Activated CD4-positive, alpha-beta T cell treated with anti-CD3 and anti-CD28 coated beads for 36 hours (primary cell): ENCODE results near the gene CPLANE2. TPM values are rescaled to one million over a fixed set of nuclear protein-coding genes. Genes with fewer than 3 reads are reported as not detected.
"Not testable (repeated sequence)": the region's sequence is repeated elsewhere in the genome, so short reads cannot be mapped to it uniquely, and the experiment has no call there.

Experiments used
- ATAC-seq: fragments of 200-7000 bp; cut with Tn5 transposase; one replicate; pipeline ENCODE4 v1.10.0; 2021; ENCODE audit warnings: mild to moderate bottlenecking, moderate library complexity
- CTCF ChIA-PET: fragments of 350-600 bp; sonication (Branson Sonifier 250); formaldehyde crosslinking; loops from one replicate; lab custom pipeline; 2021; ENCODE audit warnings: antibody characterized with exemption; lab: Charles Lee
- POLR2A ChIA-PET: fragments of 350-600 bp; sonication (Branson Sonifier 250); formaldehyde crosslinking; loops from one replicate; lab custom pipeline; 2021; ENCODE audit warnings: antibody characterized with exemption, inconsistent platforms; lab: Charles Lee
- DNase-seq: peaks from one replicate; pipeline ENCODE4 v3.0.0-alpha.2; 2020
- H3K27ac Mint-ChIP-seq: one replicate; pipeline ENCODE4 v1.8.0; 2021; ENCODE audit warnings: mixed read lengths
- H3K27me3 Mint-ChIP-seq: one replicate; pipeline ENCODE4 v1.8.0; 2021; ENCODE audit warnings: mixed read lengths
- H3K36me3 Mint-ChIP-seq: one replicate; pipeline ENCODE4 v1.8.0; 2021; ENCODE audit warnings: low read depth, mixed read lengths
- H3K4me1 Mint-ChIP-seq: one replicate; pipeline ENCODE4 v1.8.0; 2021; ENCODE audit warnings: mixed read lengths
- H3K4me3 Mint-ChIP-seq: one replicate; pipeline ENCODE4 v1.8.0; 2021; ENCODE audit warnings: mild to moderate bottlenecking, moderate library complexity, mixed read lengths
- H3K9me3 Mint-ChIP-seq: one replicate; pipeline ENCODE4 v1.8.0; 2021; ENCODE audit warnings: low read depth, mixed read lengths
- intact Hi-C, 2 experiments: fragments of 100-400 bp; cut with DNase I in 1 of 2; cut with micrococcal nuclease in 1 of 2; formaldehyde crosslinking; loops; one replicate each; pipeline versions ENCODE4 v1.14.2 to v1.15.1; 2022 to 2024; cut with DNase I, micrococcal nuclease
- total RNA-seq, 2 experiments: library from RNA; stranded (reverse); gene quantifications; one replicate each; pipeline ENCODE4 v1.2.3, GENCODE V29; 2021

Gene CPLANE2
- total RNA-seq, 2 experiments from 2014 or later, result 2.4 to 3.7 TPM

DNA sequence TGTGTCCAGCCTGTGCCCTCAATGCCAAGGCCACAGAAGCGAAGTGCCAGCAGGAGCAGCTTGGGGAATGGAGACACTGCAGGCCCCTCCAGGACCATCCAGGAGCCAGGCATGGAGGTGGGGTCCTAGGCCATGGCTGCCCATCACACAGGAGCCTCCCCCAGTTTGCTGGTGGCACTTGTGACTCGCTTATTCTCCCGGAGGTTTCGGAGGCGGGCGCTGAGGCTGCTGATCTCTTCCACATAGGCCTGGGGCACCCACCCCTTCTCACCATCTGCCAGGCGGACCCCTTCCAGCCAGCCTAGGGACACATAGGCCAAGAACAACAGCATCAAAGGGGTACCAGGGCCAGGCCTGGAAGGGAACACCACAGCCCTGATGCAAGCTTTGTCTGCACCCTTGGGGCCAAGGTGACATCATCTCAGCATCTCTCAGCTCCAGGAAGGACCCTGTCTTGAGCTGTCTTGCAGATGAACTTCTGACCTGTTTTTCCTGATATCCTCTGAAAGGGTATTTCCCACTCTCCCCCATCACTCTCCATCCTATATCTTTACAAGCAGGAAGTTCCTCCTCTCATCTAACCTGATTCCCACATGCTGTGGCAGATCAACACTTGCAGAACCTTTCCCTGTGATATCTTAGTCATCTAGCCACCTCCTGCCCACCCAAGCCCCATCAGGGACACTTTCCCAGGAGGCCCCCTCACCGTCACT is 38.4 kb downstream of the CPLANE2 start:
- Mint-ChIP-seq H3K4me1 (peaks cover 6% of the 10 kb centered on the region), H3K27me3 (no peaks in the 10 kb centered on the region), H3K9me3 (no peaks in the 10 kb centered on the region), H3K27ac (peak overlapping the region; percentile 22), H3K4me3 (no peak overlapping the region), H3K36me3 (peaks cover 2% of the 10 kb centered on the region)
- ATAC-seq (no peak), DNase-seq (no peak)
- CTCF ChIA-PET, result interaction anchor here (0.6 kb wide), 1 partner anchor 23 kb away, joined by 4 read pairs; no protein-coding TSS in a partner anchor
- intact Hi-C loops, result no loop called here
- POLR2A ChIA-PET, result no interaction called here

DNA sequence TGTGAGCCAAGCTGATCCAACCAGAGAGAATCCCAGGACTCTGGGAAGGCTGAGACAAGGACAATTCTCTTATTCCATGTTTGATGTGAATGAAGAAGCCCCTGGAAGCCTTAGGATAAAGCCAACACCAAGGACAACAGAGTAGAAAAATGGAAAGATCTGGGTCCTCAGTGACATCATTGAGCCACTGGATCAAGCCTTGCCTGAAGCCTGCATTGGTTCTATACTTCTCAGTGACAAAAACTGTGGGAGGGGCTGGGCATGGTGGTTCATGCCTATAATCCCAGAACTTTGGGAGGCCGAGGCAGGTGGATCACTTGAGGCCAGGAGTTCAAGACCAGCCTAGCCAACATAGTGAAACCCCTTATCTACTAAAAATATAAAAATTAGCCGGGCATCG is 40.1 kb downstream of the CPLANE2 start:
- intact Hi-C loops, result no loop called here

GRCh38 chr1:16196139-16196538 is 40.8 kb downstream of the CPLANE2 start:
- H3K27me3 Mint-ChIP-seq, H3K36me3 Mint-ChIP-seq, H3K4me3 Mint-ChIP-seq, H3K27ac Mint-ChIP-seq, H3K4me1 Mint-ChIP-seq, ATAC-seq, DNase-seq, CTCF ChIA-PET, POLR2A ChIA-PET, intact Hi-C loops, H3K9me3 Mint-ChIP-seq: not testable (repeated sequence)

More for the DNA sequence above, 40.1 kb downstream of the CPLANE2 start:
- Mint-ChIP-seq H3K4me3 (no peak overlapping the region), H3K36me3 (peaks cover 2% of the 10 kb centered on the region), H3K27me3 (no peaks in the 10 kb centered on the region), H3K4me1 (peaks cover 6% of the 10 kb centered on the region), H3K27ac (no peak overlapping the region), H3K9me3 (no peaks in the 10 kb centered on the region)
- ChIA-PET CTCF (no interaction called here), POLR2A (no interaction called here)
- ATAC-seq, result no peak
- DNase-seq, result no peak

GRCh38 chr1:16195518-16195905 is 41.5 kb downstream of the CPLANE2 start:
- ATAC-seq (no peak), DNase-seq (no peak)
- Mint-ChIP-seq H3K4me3 (no peak overlapping the region), H3K36me3 (peaks cover 2% of the 10 kb centered on the region), H3K27ac (no peak overlapping the region), H3K27me3 (no peaks in the 10 kb centered on the region), H3K4me1 (peaks cover 6% of the 10 kb centered on the region), H3K9me3 (no peaks in the 10 kb centered on the region)
- ChIA-PET POLR2A (no interaction called here), CTCF (no interaction called here)
- intact Hi-C loops, result no loop called here

GRCh38 chr1:16191916-16192546 is 45.0 kb downstream of the CPLANE2 start:
- intact Hi-C loops, result no loop called here
- Mint-ChIP-seq H3K27me3 (peaks cover 6% of the 10 kb centered on the region), H3K27ac (no peak overlapping the region), H3K4me3 (no peak overlapping the region), H3K9me3 (no peaks in the 10 kb centered on the region), H3K36me3 (no peaks in the 10 kb centered on the region), H3K4me1 (peaks cover 3% of the 10 kb centered on the region)
- DNase-seq (no peak), ATAC-seq (no peak)
- POLR2A ChIA-PET, result no interaction called here
- CTCF ChIA-PET, result interaction anchor here (12.2 kb wide), 1 partner anchor 110 kb away, joined by 219 read pairs; no protein-coding TSS in a partner anchor

DNA sequence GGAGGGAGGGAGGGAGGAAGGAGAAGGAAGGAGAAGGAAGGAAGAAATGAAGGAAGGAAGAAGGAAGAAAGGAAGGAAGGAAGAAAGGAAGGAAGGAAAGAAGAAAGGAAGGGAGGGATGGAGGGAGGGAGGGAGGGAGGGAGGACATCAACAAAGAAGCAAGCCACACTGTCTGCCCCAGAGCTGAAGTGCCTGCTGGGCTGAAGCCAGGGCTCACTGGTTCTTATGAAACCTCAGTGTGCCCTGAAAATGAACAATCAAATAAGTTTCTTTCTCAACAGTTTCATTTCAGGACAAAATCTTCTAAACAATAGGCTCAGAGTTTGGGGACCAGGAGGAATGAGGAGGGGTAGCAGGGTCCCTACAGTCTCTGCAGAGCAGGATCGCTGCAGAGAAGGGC is 45.7 kb downstream of the CPLANE2 start:
- intact Hi-C loops, result no loop called here
- Mint-ChIP-seq H3K36me3 (no peaks in the 10 kb centered on the region), H3K4me1 (peaks cover 3% of the 10 kb centered on the region), H3K9me3 (no peaks in the 10 kb centered on the region), H3K27me3 (peaks cover 6% of the 10 kb centered on the region), H3K27ac (no peak overlapping the region), H3K4me3 (no peak overlapping the region)
- no peak for ATAC-seq
- no peak for DNase-seq
- POLR2A ChIA-PET, result no interaction called here
- CTCF ChIA-PET, result interaction anchor here (1.2 to 12.2 kb wide), 2 partner anchors 109 to 126 kb away, joined by 5 to 219 read pairs; no protein-coding TSS in a partner anchor

- ATAC-seq (no peak), DNase-seq (no peak)
- peaks cover 3% of the 10 kb centered on the region for H3K4me1 Mint-ChIP-seq
- ChIA-PET CTCF (interaction anchor here (0.6 to 12.2 kb wide), 7 partner anchors 9 to 1350 kb away, joined by 3 to 219 read pairs (median 4); no protein-coding TSS in a partner anchor), POLR2A (no interaction called here)
- no peaks in the 10 kb centered on the region for H3K9me3 Mint-ChIP-seq
- H3K27ac Mint-ChIP-seq, result no peak overlapping the region
- peaks cover 6% of the 10 kb centered on the region for H3K27me3 Mint-ChIP-seq
- H3K36me3 Mint-ChIP-seq, result no peaks in the 10 kb centered on the region
- intact Hi-C loops, result loop anchor here (5.0 to 10.0 kb wide), 2 partner anchors 395 to 398 kb away; no protein-coding TSS in a partner anchor
- H3K4me3 Mint-ChIP-seq, result no peak overlapping the region
Observed at GRCh38 chr1:16189921-16190621, 46.9 kb downstream of the CPLANE2 start.

GRCh38 chr1:16189003-16189402 is 48.0 kb downstream of the CPLANE2 start:
- H3K4me1 Mint-ChIP-seq, result peaks cover 3% of the 10 kb centered on the region
- H3K9me3 Mint-ChIP-seq, result no peaks in the 10 kb centered on the region
- intact Hi-C loops, result loop anchor here (5.0 to 10.0 kb wide), 2 partner anchors 394 to 397 kb away; no protein-coding TSS in a partner anchor
- CTCF ChIA-PET, result interaction anchor here (0.6 to 12.2 kb wide), 8 partner anchors 11 to 375 kb away, joined by 3 to 219 read pairs (median 4); no protein-coding TSS in a partner anchor
- H3K36me3 Mint-ChIP-seq, result no peaks in the 10 kb centered on the region
- no peak overlapping the region for H3K27ac Mint-ChIP-seq
- POLR2A ChIA-PET, result no interaction called here
- no peak for ATAC-seq
- DNase-seq, result no peak
- peaks cover 6% of the 10 kb centered on the region for H3K27me3 Mint-ChIP-seq
- H3K4me3 Mint-ChIP-seq, result no peak overlapping the region

DNA sequence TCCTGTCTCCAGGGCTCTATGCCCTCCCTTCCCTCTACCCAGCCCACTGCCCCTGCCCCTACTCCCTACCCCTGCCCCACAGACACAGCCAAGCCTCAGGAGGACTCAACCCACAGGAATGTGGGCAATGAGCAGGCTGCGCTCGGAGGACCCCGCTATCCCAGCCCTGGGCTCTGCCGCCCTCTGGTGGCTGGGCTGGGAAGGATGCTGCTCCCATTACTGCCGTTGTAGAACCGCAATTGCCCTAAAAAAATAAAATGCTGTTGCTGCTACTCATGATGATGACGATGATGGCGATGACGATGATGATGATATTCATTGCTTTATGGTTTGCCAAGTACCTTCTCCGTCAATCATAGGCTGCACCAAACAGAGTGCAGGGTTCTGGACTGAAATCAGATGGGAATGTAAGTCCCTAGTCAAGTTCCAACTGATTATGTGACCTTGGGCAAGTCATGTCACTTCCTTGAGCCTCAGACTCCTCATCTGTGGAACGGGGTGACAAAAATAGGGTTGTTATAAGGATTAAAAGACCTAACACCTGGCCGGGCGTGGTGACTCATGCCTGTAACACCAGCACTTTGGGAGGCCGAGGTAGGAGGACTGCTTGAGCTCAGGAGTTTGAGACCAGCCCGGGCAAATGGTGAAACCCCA is 49.1 kb downstream of the CPLANE2 start:
- ChIA-PET CTCF (interaction anchor here (0.6 to 12.2 kb wide), 9 partner anchors 12 to 181 kb away, joined by 3 to 219 read pairs (median 3); partner anchors contain the start of gene FAM131C), POLR2A (no interaction called here)
- H3K27me3 Mint-ChIP-seq, result peaks cover 6% of the 10 kb centered on the region
- H3K36me3 Mint-ChIP-seq, result no peaks in the 10 kb centered on the region
- H3K4me1 Mint-ChIP-seq, result peaks cover 3% of the 10 kb centered on the region
- no peaks in the 10 kb centered on the region for H3K9me3 Mint-ChIP-seq
- H3K4me3 Mint-ChIP-seq, result no peak overlapping the region
- intact Hi-C loops, result loop anchor here (1.0 to 10.0 kb wide), 5 partner anchors 56 to 396 kb away; no protein-coding TSS in a partner anchor
- peak; percentile 86 for DNase-seq
- no peak overlapping the region for H3K27ac Mint-ChIP-seq
- ATAC-seq, result peak; percentile 94

DNA sequence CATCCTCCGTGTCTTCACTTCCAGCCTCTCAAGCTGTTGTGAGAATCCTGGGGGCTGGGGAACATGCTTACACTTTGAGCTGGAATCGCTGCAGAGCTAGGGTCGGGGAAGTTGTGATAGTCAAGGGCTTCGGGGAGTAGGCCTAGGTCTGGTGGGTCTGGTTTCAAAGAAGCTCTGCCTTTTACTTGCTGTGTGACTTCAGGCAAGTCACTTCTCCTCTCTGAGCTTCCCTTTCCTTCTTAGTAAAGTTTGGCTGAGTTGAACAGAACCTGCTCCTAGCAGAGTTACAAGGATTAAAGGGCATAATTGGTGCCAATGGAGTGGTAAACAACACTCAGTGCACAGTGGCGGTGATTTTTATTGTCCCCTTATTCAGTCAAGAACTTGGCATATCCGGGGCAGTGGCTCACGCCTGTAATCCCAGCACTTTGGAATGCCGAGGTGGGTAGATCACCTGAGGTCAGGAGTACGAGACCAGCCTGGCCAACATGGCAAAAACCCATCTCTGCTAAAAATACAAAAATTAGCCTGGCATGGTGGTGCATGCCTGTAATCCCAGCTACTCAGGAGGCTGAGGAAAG is 50.2 kb downstream of the CPLANE2 start:
- ChIA-PET CTCF (interaction anchor here (0.6 to 12.2 kb wide), 10 partner anchors 14 to 493 kb away, joined by 3 to 219 read pairs (median 3); no protein-coding TSS in a partner anchor), POLR2A (interaction anchor here (0.7 to 1.1 kb wide), 2 partner anchors 104 to 251 kb away, joined by 3 read pairs; no protein-coding TSS in a partner anchor)
- Mint-ChIP-seq H3K27me3 (peaks cover 6% of the 10 kb centered on the region), H3K9me3 (no peaks in the 10 kb centered on the region), H3K4me1 (peaks cover 3% of the 10 kb centered on the region), H3K36me3 (no peaks in the 10 kb centered on the region), H3K27ac (no peak overlapping the region), H3K4me3 (no peak overlapping the region)
- no peak for ATAC-seq
- intact Hi-C loops, result loop anchor here (1.0 to 10.0 kb wide), 5 partner anchors 58 to 394 kb away; no protein-coding TSS in a partner anchor
- DNase-seq, result no peak
